Stomach smooth muscle (tissue), 2 donors: Measurements from ENCODE around the gene BEST3.

Source experiments
- H3K27ac ChIP-seq: one replicate; pipeline ENCODE4 v1.7.0; 2013; ENCODE audit warnings: mild to moderate bottlenecking, low read length, inconsistent platforms
- H3K27me3 ChIP-seq, 2 donors: one replicate each; pipeline ENCODE4 v1.7.0; 2013; ENCODE audit warnings: low read length in 2 of 2; ENCODE audit not compliant: insufficient read depth in 2 of 2, control insufficient read depth in 1 of 2
- H3K36me3 ChIP-seq, 2 donors: one replicate each; pipeline ENCODE4 v1.7.0; 2013; ENCODE audit warnings: low read length in 2 of 2; ENCODE audit not compliant: control insufficient read depth in 2 of 2, insufficient read depth in 2 of 2
- H3K4me1 ChIP-seq: one replicate; pipeline ENCODE4 v1.7.0; 2013; ENCODE audit warnings: low read length; ENCODE audit not compliant: control insufficient read depth, insufficient read depth
- H3K4me3 ChIP-seq, 2 donors: one replicate each; pipeline ENCODE4 v1.7.0; 2013; ENCODE audit warnings: low read length in 2 of 2
- H3K9ac ChIP-seq, 2 donors: one replicate each; pipeline ENCODE4 v1.7.0; 2013; ENCODE audit warnings: low read length in 2 of 2, mild to moderate bottlenecking in 1 of 2
- H3K9me3 ChIP-seq, 2 donors: one replicate each; pipeline ENCODE4 v1.7.0; 2013; ENCODE audit warnings: low read length in 2 of 2; ENCODE audit not compliant: control insufficient read depth in 2 of 2
- donor health status: healthy.
- donor health status: Pancreatic carcinoma.

The BEST3 gene

DNA sequence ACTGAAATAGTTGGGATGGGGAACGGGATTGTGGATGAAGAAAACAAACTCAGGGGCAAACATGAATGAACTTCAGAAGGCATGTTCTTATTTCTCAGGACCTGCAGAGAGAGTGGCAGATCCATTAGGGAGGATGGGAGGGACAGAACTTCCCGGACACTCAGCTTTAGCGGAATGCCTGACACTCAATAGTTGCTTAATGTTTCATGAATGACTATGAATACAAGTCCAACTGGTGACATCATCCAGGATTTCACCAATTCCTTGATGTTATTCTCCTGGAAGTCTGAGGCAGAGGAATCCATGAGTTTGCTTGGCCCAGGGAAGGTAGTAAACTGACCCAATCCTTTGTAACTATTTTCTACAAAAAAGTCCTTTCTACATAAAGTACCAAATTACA, 50.6 kb downstream of the BEST3 start:
- H3K27me3 ChIP-seq: no peaks in the 10 kb centered on the region
- no peak overlapping the region for H3K4me3 ChIP-seq
- H3K4me1 ChIP-seq: no peaks in the 10 kb centered on the region
- no peaks in the 10 kb centered on the region for H3K36me3 ChIP-seq
- no peak overlapping the region for H3K27ac ChIP-seq
- no peaks in the 10 kb centered on the region for H3K9me3 ChIP-seq
- no peak overlapping the region for H3K9ac ChIP-seq

DNA sequence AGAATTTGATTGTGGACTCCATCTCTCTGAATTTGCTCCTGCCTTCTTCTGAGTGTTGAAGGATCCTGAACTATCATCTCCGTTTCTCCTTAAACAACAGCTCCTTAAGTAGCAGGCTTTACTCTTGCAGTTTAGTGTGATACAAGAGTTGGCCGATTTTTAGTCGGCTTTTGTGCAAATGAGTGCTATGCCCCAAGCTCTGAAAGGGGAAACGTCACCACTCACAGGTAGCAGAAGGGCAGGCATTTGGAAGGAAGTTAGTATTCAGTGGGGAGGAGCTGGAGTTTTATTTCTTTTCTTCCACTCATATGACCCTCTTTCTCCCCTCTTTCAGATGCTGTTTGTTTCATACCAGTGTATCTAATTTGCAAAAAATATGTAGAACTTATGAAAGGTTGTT, 51.9 kb downstream of the BEST3 start:
- Histone ChIP-seq H3K9me3 (no peaks in the 10 kb centered on the region), H3K36me3 (no peaks in the 10 kb centered on the region), H3K27me3 (no peaks in the 10 kb centered on the region), H3K4me1 (no peaks in the 10 kb centered on the region), H3K4me3 (no peak overlapping the region), H3K9ac (no peak overlapping the region), H3K27ac (no peak overlapping the region)

DNA sequence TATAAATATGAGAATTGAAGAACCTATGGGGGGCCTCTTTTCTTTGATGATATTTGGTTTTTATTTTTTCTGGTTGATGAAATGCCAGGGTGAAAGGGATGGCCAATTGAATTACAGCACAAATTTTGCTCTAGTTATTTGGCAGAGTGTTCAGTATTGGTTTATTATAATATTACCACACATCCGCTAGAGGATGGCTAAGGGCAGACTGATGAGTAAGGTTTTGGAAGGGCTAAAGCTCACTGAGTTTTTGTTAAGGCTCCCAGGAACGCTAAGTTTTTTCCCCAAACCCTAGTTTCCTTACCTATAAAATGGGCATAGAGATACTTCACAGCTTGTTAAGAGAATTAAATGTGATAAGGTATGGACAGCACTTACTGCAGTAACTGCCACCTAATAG, 54.1 kb downstream of the BEST3 start:
- H3K27me3 ChIP-seq: no peaks in the 10 kb centered on the region

DNA sequence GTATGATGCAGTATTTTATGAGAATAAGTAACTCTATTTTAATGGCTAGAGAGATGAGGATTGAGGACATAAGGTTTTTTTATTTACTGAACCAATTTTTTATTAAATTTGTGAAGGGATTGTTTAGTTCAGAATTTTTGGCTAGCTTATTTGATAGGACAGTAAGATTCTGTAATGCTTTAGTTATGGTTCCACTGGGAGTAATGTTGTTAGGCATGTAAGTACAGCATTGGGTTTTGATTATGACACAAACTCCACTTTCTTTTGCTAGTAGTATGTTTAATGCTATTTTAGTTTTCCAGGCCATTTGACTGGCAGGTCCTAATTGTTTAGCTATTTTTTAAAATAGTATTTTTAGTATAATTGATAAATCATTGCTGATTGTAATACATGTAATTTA, 54.6 kb downstream of the BEST3 start:
- Histone ChIP-seq H3K9me3 (no peaks in the 10 kb centered on the region), H3K4me3 (no peak overlapping the region), H3K27me3 (no peaks in the 10 kb centered on the region), H3K36me3 (no peaks in the 10 kb centered on the region), H3K4me1 (no peaks in the 10 kb centered on the region), H3K27ac (no peak overlapping the region), H3K9ac (no peak overlapping the region)

More for the DNA sequence above, 54.1 kb downstream of the BEST3 start:
- Histone ChIP-seq H3K9ac (no peak overlapping the region), H3K36me3 (no peaks in the 10 kb centered on the region), H3K9me3 (no peaks in the 10 kb centered on the region), H3K4me3 (no peak overlapping the region), H3K4me1 (no peaks in the 10 kb centered on the region), H3K27ac (no peak overlapping the region)

DNA sequence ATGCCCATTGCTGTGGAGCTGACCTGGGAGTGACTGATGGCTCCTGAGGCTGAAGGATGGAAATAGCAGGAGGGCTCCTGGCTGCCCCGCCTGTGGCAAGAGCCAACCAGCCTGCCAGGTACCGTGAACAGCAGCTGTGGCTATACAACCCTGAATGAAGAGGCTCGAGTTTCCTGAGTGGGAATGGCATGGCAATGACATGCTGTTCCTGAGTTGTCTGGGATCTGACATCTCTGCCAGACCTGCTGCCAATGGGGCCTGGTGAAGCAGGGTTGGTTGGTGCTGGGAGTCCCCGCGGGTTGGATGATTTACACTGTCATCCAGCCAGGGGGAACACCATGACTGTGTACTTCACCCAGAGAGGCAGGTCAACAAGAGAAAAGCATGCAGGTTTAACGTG, 56.6 kb downstream of the BEST3 start:
- H3K4me3 ChIP-seq: no peak overlapping the region
- no peaks in the 10 kb centered on the region for H3K9me3 ChIP-seq
- no peaks in the 10 kb centered on the region for H3K27me3 ChIP-seq
- no peaks in the 10 kb centered on the region for H3K36me3 ChIP-seq
- H3K4me1 ChIP-seq: no peaks in the 10 kb centered on the region
- no peak overlapping the region for H3K27ac ChIP-seq
- H3K9ac ChIP-seq: no peak overlapping the region

DNA sequence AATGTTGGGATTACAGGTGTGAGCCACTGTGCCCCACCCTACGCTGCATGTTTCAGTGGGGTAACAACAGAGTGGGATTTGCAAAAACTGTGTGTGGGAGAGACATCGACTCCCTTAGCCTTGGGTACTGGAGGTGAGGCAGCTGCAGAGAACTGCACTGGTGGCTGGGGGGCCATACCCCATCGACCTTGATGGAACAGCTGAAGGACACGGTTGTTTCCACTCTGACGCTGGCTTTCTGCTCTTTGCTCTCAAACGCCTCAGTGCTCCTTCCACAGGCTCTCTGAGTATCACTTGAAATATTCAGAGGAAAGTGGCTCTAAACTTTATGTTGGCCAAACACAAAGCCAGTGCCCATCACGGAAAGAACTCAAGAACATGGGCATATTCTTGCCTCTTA, 57.6 kb downstream of the BEST3 start:
- H3K9ac ChIP-seq: no peak overlapping the region
- no peaks in the 10 kb centered on the region for H3K27me3 ChIP-seq
- H3K4me3 ChIP-seq: no peak overlapping the region
- no peaks in the 10 kb centered on the region for H3K9me3 ChIP-seq
- no peak overlapping the region for H3K27ac ChIP-seq
- no peaks in the 10 kb centered on the region for H3K4me1 ChIP-seq
- H3K36me3 ChIP-seq: no peaks in the 10 kb centered on the region

DNA sequence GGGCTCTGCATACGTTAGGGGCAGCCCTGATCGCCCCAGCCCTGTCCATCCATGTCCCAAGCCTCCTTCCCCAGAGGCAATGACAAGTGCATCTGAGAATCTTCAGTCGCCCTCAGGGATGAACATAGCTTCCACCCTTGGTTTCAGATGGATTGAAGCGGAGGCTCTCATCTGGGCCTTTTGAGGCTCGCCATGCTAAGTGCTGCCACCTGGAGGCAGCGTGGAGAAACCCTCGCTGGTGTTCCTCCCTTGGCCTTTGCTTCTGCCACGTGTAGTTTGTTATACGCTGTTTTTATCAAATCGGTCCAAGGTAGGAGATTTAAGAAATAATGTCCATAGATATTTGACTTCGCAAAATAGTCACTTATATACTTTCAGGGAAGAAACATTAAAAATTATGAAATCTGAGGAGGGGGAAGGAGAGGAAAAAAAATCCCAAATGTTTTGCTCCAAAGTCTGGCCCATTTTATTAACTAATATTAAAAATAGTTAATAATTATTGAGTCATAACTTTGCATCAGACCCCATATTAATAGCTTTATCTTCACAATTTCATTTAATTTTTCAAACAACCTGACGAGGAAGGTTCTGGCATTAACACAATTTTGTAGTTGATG, 59.6 kb downstream of the BEST3 start:
- H3K27ac ChIP-seq: no peak overlapping the region
- H3K9ac ChIP-seq: no peak overlapping the region
- no peaks in the 10 kb centered on the region for H3K9me3 ChIP-seq
- H3K4me3 ChIP-seq: no peak overlapping the region
- H3K4me1 ChIP-seq: no peaks in the 10 kb centered on the region
- no peaks in the 10 kb centered on the region for H3K36me3 ChIP-seq
- H3K27me3 ChIP-seq: no peaks in the 10 kb centered on the region

DNA sequence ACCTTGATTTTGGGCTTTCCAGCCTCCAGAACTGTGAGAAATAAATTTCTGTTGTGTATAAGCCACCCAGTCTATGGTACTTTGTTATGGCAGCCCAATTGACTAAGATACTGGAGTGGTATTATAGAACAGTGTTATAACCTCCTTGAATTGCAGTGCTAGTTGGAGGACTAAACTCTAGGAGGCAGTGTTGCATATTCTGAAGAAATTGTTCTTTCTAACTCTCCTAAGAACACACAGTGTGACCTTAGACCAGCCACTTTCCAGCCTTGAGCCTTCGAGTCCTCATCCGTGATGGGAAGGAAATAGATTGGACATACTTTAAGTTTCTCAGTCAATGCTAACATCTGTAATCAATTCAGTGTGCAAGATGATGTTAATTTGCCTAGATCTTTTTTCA, 66.0 kb downstream of the BEST3 start:
- no peaks in the 10 kb centered on the region for H3K9me3 ChIP-seq
- H3K4me3 ChIP-seq: no peak overlapping the region
- H3K9ac ChIP-seq: no peak overlapping the region
- H3K4me1 ChIP-seq: no peaks in the 10 kb centered on the region
- H3K36me3 ChIP-seq: no peaks in the 10 kb centered on the region
- no peaks in the 10 kb centered on the region for H3K27me3 ChIP-seq
- no peak overlapping the region for H3K27ac ChIP-seq

DNA sequence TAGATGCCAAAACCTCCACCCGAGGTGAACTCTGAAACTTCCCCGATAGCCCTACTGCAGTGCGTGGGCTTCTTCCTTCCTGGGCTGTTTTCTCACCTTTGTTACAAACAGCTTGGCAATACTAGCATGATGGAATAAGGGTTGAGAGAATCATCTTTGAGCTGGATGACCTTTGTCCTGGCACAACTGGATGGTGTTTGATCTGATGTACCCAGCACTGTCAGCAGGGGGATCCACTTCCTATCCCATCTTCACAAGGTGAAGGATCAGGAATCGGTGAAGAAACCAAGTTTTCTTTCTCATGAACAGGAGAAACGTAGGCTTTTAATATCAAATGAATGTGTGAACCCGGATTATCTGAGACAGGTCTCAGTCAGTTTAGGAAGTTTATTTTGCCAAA, 68.9 kb downstream of the BEST3 start:
- H3K9me3 ChIP-seq: no peaks in the 10 kb centered on the region
- H3K27me3 ChIP-seq: peaks cover 0 to 4% of the 10 kb centered on the region in 2 donors
- no peaks in the 10 kb centered on the region for H3K4me1 ChIP-seq
- no peak overlapping the region for H3K4me3 ChIP-seq
- H3K27ac ChIP-seq: no peak overlapping the region
- H3K9ac ChIP-seq: no peak overlapping the region
- no peaks in the 10 kb centered on the region for H3K36me3 ChIP-seq

DNA sequence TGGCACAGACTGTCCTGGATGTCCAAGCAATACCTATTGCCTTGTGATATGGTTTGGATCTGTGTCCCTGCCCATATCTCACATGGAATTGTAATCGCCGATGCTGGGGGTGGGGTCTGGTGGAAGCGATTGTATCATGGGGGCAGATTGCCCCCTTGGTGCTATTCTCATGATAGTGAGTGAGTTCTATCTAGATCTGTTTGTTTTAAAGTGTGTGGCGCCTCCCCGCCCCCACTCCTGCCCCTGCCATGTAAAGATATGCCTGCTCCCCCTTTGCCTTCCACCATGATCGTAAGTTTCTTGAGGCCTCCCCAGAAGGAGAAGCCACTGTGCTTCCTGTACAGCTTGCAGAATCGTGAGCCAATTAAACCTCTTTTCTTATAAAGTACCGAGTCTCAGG, 71.6 kb downstream of the BEST3 start:
- Histone ChIP-seq H3K9ac (no peak overlapping the region), H3K4me1 (no peaks in the 10 kb centered on the region), H3K27ac (no peak overlapping the region), H3K9me3 (no peaks in the 10 kb centered on the region), H3K4me3 (no peak overlapping the region), H3K36me3 (no peaks in the 10 kb centered on the region), H3K27me3 (peaks cover 0 to 6% of the 10 kb centered on the region in 2 donors)

DNA sequence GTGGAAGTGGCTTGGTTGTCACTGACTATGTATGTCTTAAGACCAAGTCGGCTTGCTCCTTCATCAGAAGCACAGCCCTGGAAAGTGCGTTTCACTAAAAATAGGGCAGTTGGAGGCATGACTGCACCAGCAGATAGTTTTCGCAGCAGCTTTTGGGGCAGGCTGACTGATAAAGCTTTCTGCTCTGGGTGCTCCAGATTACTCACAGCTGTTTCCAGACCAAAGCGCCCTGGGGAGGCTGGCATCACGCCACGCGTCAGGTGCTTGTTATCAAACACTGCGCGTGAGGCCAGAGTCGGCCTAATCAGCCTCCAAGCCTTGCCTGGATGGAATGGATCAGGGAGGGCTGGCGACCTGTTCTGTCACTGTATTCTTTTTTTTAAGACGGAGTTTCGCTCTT, 75.1 kb downstream of the BEST3 start:
- H3K9me3 ChIP-seq: no peaks in the 10 kb centered on the region
- H3K9ac ChIP-seq: no peak overlapping the region
- peaks cover 0 to 9% of the 10 kb centered on the region in 2 donors for H3K27me3 ChIP-seq
- no peak overlapping the region for H3K4me3 ChIP-seq
- no peaks in the 10 kb centered on the region for H3K4me1 ChIP-seq
- no peak overlapping the region for H3K27ac ChIP-seq
- H3K36me3 ChIP-seq: no peaks in the 10 kb centered on the region
